ENCODE measurements around the gene PEX3.

PEX3 gene

GRCh38 chr6:143538374-143538773 lies 87.8 kb downstream of the PEX3 start:
- TF ChIP-seq JUND (IDR thresholded peaks at IDR 0.05; ENCODE audit: low read depth): no peak
- in situ Hi-C loops (cut with HindIII; ENCODE audit: low pct_unique_long_range_greater_than_20kb, low sequenced_read_pairs): no loop called here
- DNase-seq (ENCODE audit: low read depth in 1 of 2, low spot score in 1 of 2): no peak

- in situ Hi-C loops (cut with HindIII; ENCODE audit: low pct_unique_long_range_greater_than_20kb, low sequenced_read_pairs): no loop called here
- TF ChIP-seq JUND (IDR thresholded peaks at IDR 0.05; ENCODE audit: low read depth): no peak
- DNase-seq (ENCODE audit: low read depth in 1 of 2, low spot score in 1 of 2): no peak
Measured at GRCh38 chr6:143539106-143539505, 88.5 kb downstream of the PEX3 start.

- TF ChIP-seq JUND (IDR thresholded peaks at IDR 0.05; ENCODE audit: low read depth): no peak
- in situ Hi-C loops (cut with HindIII; ENCODE audit: low pct_unique_long_range_greater_than_20kb, low sequenced_read_pairs): no loop called here
- DNase-seq (ENCODE audit: low read depth in 1 of 2, low spot score in 1 of 2): no peak
Measured at GRCh38 chr6:143539734-143540133, 89.1 kb downstream of the PEX3 start.

GRCh38 chr6:143540192-143540591 lies 89.6 kb downstream of the PEX3 start:
- in situ Hi-C loops (cut with HindIII; ENCODE audit: low pct_unique_long_range_greater_than_20kb, low sequenced_read_pairs): no loop called here
- no peak for DNase-seq (ENCODE audit: low read depth in 1 of 2, low spot score in 1 of 2)
- TF ChIP-seq JUND (IDR thresholded peaks at IDR 0.05; ENCODE audit: low read depth): no peak
